Esophagus muscularis mucosa (tissue), 4 donors: ENCODE measurements around the gene MT1H.

Experiments used
- CTCF ChIP-seq, 3 experiments: fragments of 200-600 bp in 2 of 3; fragments of 450-650 bp in 1 of 3; sonication (generic) in 2 of 3; IDR thresholded peaks; one replicate each; pipeline ENCODE4 v1.5.1; 2017 to 2019; ENCODE audit warnings: antibody characterized with exemption in 3 of 3, mild to moderate bottlenecking in 2 of 3, moderate library complexity in 1 of 3
- EP300 ChIP-seq: sonication (generic); formaldehyde crosslinking; IDR thresholded peaks from one replicate; pipeline ENCODE4 v1.6.1; 2017; ENCODE audit warnings: antibody characterized with exemption
- POLR2A ChIP-seq: fragments of 450-650 bp; IDR thresholded peaks from one replicate; pipeline ENCODE4 v1.6.1; 2017; ENCODE audit warnings: antibody characterized with exemption, moderate library complexity, mild to moderate bottlenecking, low read depth
- POLR2AphosphoS5 ChIP-seq, 2 donors: sonication (generic); formaldehyde crosslinking; IDR thresholded peaks; one replicate each; pipeline ENCODE4 v1.6.1; 2017; ENCODE audit warnings: antibody characterized with exemption in 2 of 2

- no peak for TF ChIP-seq CTCF (IDR thresholded peaks at IDR 0.05)
- TF ChIP-seq EP300 = no peak
- no peak for TF ChIP-seq POLR2AphosphoS5 (IDR thresholded peaks at IDR 0.05)
- TF ChIP-seq POLR2A = no peak
These were observed 7.9 kb downstream of the MT1H start for GRCh38 chr16:56677474-56677873.
